DOHH2 (cell line): ENCODE results near the gene POLN.

Experiments
- CTCF ChIP-seq: fragments of 200-600 bp; sonication (generic); IDR thresholded peaks from one replicate; pipeline ENCODE4 v1.5.1; 2014; ENCODE audit warnings: antibody characterized with exemption, mild to moderate bottlenecking, low read depth, low read length; ENCODE audit not compliant: poor library complexity, severe bottlenecking
- EZH2phosphoT487 ChIP-seq: fragments of 200-600 bp; sonication (generic); IDR thresholded peaks from 2 replicates; pipeline ENCODE4 v1.6.1; 2017; ENCODE audit warnings: borderline replicate concordance, mild to moderate bottlenecking, antibody characterized with exemption, low read length, moderate library complexity, mixed read lengths

- TF ChIP-seq CTCF (no peak), EZH2phosphoT487 (no peak)
These were observed 197.8 kb downstream of the POLN start for GRCh38 chr4:2044119-2044485.
